ENCODE results near the gene TMEM119.
"Not testable (repeated sequence)": the region's sequence is repeated elsewhere in the genome, so short reads cannot be mapped to it uniquely, and the experiment has no call there.

Gene TMEM119

GRCh38 chr12:108582978-108583770 is 14.7 kb downstream of the TMEM119 start:
- DNase-seq (ENCODE audit: low read depth): no peak

GRCh38 chr12:108582509-108582908 is 15.4 kb downstream of the TMEM119 start:
- DNase-seq (ENCODE audit: low read depth): no peak

- DNase-seq (ENCODE audit: low read depth): no peak
These were observed 16.3 kb downstream of the TMEM119 start for GRCh38 chr12:108581311-108582227.

- DNase-seq (ENCODE audit: low read depth): no peak
These were observed 17.4 kb downstream of the TMEM119 start for GRCh38 chr12:108580531-108580930.

- no peak for DNase-seq (ENCODE audit: low read depth)
These were observed 19.1 kb downstream of the TMEM119 start for GRCh38 chr12:108578813-108579212.

- no peak for DNase-seq (ENCODE audit: low read depth)
These were observed 19.6 kb downstream of the TMEM119 start for GRCh38 chr12:108578264-108578663.

GRCh38 chr12:108577458-108577857 is 20.4 kb downstream of the TMEM119 start:
- no peak for DNase-seq (ENCODE audit: low read depth)

GRCh38 chr12:108576660-108577234 is 21.1 kb downstream of the TMEM119 start:
- DNase-seq (ENCODE audit: low read depth): no peak

- no peak for DNase-seq (ENCODE audit: low read depth)
These were observed 22.5 kb downstream of the TMEM119 start for GRCh38 chr12:108575199-108575912.

GRCh38 chr12:108574276-108574675 is 23.6 kb downstream of the TMEM119 start:
- not testable (repeated sequence) for DNase-seq (ENCODE audit: low read depth)

- no peak for DNase-seq (ENCODE audit: low read depth)
These were observed 24.6 kb downstream of the TMEM119 start for GRCh38 chr12:108573317-108573716.

GRCh38 chr12:108572166-108572790 is 25.6 kb downstream of the TMEM119 start:
- DNase-seq (ENCODE audit: low read depth): no peak

- DNase-seq (ENCODE audit: low read depth): no peak
These were observed 26.2 kb downstream of the TMEM119 start for GRCh38 chr12:108571609-108572165.

- DNase-seq (ENCODE audit: low read depth): no peak
These were observed 26.9 kb downstream of the TMEM119 start for GRCh38 chr12:108570743-108571608.

- no peak for DNase-seq (ENCODE audit: low read depth)
These were observed 29.3 kb downstream of the TMEM119 start for GRCh38 chr12:108568338-108569154.

GRCh38 chr12:108567406-108568337 is 30.2 kb downstream of the TMEM119 start:
- DNase-seq (ENCODE audit: low read depth): no peak

GRCh38 chr12:108566452-108566851 is 31.4 kb downstream of the TMEM119 start:
- no peak for DNase-seq (ENCODE audit: low read depth)

- DNase-seq (ENCODE audit: low read depth): peak; percentile 74
These were observed 31.9 kb downstream of the TMEM119 start for GRCh38 chr12:108565976-108566375.

All from HS-27A (cell line).